Measurements from ENCODE around the gene ANKRD37.

- TF ChIP-seq ZNF8 (CRISPR knock-in tag; IDR thresholded peaks at IDR 0.05) (no peak), ZNF70 (CRISPR knock-in tag; IDR thresholded peaks at IDR 0.05) (no peak), SNAI2 (CRISPR knock-in tag; IDR thresholded peaks at IDR 0.05) (no peak), ZFP3 (CRISPR knock-in tag; IDR thresholded peaks at IDR 0.05) (no peak), PATZ1 (CRISPR knock-in tag; IDR thresholded peaks at IDR 0.05; ENCODE audit: borderline replicate concordance) (no peak), RARB (CRISPR knock-in tag; IDR thresholded peaks at IDR 0.05) (no peak), ZFP30 (CRISPR knock-in tag; IDR thresholded peaks at IDR 0.05) (no peak), OSR1 (CRISPR knock-in tag; IDR thresholded peaks at IDR 0.05) (no peak), BACH2 (CRISPR knock-in tag; IDR thresholded peaks at IDR 0.05; ENCODE audit: borderline replicate concordance) (no peak), TCF4 (CRISPR knock-in tag; IDR thresholded peaks at IDR 0.05; ENCODE audit: borderline replicate concordance) (no peak), ISL1 (CRISPR knock-in tag; IDR thresholded peaks at IDR 0.05) (no peak), ARNTL (CRISPR knock-in tag; IDR thresholded peaks at IDR 0.05; ENCODE audit: borderline replicate concordance, low read depth) (no peak)
Measured at GRCh38 chr4:185361872-185362271, 34.8 kb upstream of the ANKRD37 start.
